Activated naive CD4-positive, alpha-beta T cell treated with anti-CD3 and anti-CD28 coated beads, Interleukin-2, amount 50 U/mL, for 16 hours (primary cell): Measurements from ENCODE around the gene EPN1.
A peak's percentile ranks its signal among the peaks of the same experiment; 100 is the strongest.
"Not testable (repeated sequence)": the region's sequence is repeated elsewhere in the genome, so short reads cannot be mapped to it uniquely, and the experiment has no call there.

ENCODE experiments used
- DNase-seq: peaks from one replicate; pipeline ENCODE4 v3.0.0-alpha.2; 2020

The EPN1 gene

DNA sequence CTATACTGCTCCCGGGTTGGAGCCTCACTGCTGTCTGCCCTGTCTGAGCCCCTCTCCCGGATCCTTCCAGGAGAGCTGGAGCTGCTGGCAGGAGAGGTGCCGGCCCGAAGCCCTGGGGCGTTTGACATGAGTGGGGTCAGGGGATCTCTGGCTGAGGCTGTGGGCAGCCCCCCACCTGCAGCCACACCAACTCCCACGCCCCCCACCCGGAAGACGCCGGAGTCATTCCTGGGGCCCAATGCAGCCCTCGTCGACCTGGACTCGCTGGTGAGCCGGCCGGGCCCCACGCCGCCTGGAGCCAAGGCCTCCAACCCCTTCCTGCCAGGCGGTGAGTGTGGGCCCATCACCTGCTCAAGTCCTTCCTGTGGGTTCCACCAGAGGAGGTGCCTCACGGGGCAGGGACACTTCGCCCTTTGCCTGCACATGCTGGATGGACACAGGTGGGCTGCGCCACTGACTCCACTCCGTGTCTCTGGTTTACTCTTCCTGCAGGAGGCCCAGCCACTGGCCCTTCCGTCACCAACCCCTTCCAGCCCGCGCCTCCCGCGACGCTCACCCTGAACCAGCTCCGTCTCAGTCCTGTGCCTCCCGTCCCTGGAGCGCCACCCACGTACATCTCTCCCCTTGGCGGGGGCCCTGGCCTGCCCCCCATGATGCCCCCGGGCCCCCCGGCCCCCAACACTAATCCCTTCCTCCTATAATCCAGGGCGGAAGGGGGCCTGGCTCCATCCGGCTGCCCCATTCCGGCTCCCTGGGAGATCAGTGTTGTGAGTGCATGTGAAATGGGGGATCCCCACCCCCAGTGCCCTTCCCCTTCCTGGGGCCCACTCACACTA, 19.8 kb downstream of the EPN1 start:
- no peak for DNase-seq

DNA sequence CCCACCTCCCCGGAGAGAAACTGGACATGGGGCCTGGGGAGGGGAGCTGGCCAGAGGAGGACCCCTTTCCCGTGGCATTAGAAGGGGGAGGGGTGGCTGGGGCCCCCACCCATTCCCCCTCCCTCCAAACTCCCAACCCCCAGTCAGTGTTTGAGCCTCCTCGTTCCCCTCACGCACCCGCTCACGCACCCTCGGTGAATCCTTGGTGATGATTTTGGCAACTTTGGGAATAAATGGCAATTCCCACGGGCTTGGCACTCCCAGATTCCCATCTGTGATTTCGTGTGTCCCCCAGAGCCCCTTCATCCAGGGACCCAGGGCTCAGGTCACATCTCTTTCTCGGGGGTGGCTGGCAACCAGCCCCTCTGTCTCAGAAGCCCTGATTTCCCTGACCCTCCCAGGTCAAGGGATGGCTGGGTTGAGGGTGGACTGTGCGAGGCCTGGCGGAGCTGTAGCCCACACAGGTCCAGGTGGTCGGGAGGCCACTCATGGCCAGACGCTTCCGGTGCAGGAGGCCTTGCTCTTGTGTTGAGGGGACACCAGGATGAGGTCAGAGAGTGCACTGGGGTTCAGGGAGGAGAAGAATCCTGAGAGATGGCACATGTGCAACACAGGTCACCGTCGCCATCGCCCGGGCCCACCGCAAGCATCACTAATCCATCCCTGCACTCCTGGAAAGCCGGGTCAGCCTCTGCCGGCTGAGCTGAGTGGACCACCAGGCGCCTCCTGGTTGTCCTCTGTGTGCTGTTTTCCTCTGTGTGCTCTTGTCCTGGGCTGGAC, 20.7 kb downstream of the EPN1 start:
- no peak for DNase-seq

DNA sequence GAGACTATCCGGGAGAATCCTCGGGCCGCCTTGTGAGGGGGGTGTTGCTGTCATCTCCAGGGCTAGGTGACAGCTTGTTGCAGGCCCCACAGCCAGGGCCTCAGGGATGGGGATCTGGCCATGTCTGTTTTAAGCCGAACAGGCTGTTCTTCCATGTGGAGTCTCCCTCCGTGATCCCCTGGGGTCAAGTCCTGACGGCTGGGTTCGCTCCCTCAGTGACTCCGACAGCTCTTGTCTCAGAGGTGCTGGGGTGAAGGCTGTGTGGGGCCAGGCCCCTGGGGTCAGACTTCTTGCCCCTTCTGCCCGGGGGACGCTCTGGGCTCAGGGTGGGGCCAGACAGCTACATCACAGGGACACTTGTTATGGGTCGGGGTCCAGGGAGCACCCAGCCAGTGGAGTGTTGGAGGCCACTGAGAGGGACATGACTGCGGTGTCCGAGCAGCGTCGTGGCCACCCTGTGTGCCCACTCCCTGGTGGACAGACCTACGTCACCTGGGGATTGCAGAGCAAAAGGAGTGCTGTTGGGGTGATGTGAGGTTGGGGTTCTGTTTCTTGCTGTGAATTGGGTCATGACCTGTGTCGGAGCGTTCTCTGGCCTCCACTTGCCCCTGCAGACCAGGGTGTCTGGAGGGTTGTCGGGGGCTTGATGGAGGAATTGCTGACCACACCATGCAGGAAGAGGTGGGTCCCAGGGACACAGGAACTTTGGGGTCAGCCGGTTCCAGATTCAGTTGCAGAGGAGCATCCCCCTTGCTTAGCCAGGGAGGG, 21.5 kb downstream of the EPN1 start:
- DNase-seq = no peak

DNA sequence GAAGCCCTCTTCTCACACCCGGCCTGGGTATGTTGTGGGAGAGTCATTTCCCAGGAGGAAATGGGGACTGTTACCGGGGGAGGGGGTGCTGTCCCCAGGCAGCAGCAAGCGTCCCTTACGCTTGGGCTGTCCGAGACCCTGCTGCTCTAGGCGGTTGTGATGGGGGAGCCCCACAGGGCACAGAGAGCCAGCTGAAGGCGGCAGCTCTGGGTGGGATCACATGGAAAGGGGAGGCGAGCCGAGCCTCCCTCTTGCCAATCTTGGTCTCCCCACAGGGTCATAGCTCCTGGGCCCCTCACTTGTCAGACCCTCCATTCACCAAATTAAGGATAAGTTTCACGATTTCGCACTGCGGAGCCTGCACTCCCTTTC, 22.0 kb downstream of the EPN1 start:
- no peak for DNase-seq

DNA sequence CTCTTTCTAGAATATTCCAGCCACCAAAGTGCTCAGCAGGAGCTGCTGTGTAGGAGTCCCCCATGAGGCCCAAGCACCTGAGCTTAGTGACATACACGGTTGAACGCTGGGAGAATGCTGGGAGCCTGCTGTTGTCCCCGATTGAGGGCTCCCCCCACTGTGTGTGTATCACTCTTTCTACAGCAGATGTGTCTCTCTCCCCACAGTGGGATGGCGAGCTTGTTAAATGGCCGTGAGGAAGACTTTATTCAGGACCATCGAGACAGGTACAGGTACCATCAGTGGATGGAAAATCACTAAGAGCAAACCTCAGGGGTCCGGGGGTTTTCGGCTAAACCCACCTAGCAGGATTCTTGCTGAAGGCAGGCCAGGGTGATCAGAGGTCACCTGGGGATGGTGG, 22.7 kb downstream of the EPN1 start:
- DNase-seq = no peak

DNA sequence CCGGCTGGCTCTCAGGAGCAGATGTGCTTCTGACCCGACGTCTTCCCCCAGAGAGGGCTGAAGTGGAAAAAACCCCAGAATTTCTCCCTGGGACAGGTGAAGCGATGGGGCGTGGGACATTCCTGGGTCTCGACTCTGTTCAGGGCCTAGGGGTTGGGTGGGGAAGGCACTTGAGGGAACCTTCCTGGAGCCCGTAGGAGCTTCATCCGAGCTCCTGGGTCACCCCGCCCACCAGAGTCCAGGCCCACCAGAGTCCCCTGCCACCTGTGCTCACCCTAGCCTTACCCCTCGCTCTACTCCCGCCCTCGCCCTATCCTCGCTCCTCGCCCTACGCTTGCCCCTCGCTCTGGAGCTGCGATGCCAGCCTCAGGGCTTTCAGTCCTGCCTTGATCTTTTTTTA, 23.2 kb downstream of the EPN1 start:
- no peak for DNase-seq

DNA sequence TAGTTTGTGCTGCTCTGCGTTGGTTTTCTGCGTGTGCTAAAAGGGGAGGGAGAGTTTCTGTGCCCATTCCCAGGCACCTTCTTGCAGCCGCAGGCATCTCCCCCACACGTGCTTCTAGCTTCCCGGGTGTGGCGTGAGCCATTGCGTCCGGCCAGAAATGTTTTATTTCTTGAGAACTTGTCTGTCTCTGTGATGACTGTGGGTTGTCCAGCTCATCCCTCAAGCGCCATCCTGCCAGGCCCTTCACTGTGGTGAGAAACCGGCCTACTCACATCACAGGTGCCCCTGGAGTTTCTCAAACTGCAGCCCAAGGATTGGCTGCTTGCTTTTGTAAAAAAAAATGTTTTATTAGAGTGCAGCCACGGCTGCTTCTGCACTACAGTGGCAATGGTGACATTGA, 24.2 kb downstream of the EPN1 start:
- DNase-seq = no peak

DNA sequence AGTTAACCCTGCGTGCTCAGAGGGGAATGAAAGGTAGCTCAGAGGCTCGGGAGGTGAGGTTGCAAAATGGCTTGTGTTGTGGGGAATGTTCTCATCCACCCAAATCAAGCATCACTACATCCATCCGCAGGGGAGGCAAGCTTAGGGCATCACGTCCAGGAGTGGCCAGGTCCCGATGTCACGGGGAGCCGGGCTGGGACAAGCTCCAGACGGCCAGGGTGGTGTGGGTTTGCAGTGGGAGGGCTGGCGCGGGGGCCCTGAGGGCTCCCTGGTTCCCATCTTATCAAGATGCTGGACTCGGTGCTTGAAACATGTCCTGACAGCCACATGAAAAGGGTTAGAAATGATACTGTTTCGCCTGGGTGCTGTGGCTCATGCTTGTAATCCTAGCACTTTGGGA, 25.8 kb downstream of the EPN1 start:
- no peak for DNase-seq

DNA sequence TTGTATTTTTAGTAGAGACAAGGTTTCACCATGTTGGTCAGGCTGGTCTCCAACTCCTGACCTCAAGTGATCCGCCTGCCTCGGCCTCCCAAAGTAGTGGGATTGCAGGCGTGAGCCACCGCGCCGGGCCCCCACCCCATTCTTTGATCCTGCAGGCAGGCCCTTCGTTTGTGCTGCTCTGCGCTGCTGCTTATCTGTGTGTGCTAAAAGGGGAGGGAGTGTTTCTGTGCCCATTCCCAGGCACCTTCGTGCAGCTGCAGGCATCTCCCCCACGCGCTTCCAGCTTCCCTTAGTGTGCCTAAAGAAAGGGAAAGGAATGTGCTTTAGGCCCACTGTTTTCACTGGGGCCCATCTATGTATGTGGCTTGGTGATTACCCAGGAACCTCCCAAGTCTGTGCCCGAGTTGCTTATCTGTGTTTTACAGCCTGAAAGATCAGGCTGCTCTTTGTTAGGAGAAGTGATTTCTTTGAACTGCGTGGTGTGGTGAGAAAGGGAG, 27.2 kb downstream of the EPN1 start:
- DNase-seq = no peak

DNA sequence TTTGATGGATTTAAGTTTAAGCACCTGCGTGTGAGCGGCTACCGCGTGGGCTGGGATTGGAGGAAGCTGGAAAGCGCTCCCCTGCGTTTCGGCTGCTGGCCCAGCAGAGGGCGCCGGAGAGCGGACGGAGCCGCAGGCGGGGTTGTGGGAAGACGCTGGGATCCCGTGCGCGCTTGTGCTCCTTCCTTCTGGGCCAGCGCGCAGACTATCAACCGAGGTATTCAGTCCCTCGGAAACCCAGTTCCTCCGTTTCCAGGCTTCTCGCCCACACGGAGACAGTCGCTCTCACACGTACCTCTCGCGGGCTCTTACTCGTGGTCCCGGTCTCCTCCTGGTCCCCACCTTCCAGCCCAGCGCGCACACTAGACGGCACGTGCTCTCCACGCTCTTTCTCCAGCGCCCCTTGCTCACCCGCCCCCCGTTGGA, 28.8 kb downstream of the EPN1 start:
- peak; percentile 45 for DNase-seq

DNA sequence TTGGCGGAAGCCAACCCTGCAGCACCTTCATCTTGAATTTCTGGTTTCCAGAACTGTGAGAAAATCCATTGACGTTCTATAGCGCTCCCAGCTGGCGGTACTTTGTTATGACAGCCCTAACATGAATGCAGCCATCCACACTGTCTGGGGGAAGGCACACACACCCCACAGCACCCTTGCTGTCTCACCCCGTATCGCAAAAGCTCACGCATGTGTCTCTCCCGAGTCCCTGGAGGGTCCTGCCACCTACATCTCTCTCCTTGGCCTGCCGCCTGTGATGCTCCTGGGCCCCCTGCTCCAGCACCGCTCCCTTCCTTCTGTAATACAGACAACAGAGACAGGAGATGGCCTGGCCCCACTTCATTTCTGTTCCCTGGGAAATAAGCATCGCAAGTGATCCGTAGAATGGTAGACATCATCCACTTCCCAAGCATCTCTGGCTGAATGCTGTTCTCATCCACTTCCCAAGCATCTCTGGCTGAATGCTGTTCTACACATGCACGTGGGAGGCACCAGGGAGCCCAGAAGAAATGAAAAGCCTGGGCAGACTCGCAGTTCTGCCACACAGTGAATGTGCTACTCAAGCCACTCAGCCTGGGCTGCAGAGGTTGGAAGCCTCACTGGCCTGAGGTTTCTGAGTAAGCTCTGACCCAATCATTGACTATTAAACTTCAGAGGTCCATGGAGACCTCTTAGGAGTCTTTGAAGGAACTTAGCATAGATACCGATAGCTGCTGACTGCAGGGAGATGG, 29.6 kb downstream of the EPN1 start:
- DNase-seq = no peak

DNA sequence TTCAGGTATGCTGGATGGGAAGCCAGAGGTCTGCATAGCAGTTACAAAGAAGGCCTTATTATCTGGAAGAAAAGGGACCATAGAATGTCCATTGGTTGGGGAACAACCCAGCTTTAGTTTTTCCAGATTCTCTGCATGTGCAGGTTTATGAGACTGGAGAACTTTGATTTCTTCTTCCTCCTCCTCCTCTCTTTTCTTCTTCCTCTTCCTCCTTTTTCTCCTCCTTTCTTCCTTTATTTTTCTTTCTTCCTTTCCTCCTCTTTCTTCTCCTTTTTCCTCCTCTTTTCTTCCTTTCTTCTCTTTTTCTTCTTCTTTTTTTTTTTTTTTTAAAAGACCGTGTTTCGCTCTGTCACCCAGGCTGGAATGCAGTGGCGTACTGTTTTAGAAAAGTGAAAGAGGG, 30.9 kb downstream of the EPN1 start:
- DNase-seq = no peak

DNA sequence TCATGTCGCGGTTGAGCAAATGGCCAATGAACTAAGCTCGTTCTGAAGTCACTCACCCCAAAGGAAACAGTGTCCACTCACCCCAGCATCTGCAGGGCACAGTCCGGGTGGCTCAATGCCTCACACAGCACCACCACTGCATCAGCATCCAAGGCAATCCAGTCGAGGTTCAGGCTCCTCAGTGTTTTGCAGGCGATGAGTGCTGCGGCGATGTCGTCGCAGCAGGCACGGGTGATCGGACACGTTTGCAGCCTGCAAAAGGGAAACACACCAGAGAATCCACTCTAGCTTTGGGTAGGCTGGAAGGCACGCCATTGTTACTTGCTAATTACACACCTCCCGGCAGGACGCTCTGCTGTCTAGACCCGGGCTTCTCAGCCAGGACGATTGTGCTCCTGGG, 36.7 kb downstream of the EPN1 start:
- DNase-seq = no peak

DNA sequence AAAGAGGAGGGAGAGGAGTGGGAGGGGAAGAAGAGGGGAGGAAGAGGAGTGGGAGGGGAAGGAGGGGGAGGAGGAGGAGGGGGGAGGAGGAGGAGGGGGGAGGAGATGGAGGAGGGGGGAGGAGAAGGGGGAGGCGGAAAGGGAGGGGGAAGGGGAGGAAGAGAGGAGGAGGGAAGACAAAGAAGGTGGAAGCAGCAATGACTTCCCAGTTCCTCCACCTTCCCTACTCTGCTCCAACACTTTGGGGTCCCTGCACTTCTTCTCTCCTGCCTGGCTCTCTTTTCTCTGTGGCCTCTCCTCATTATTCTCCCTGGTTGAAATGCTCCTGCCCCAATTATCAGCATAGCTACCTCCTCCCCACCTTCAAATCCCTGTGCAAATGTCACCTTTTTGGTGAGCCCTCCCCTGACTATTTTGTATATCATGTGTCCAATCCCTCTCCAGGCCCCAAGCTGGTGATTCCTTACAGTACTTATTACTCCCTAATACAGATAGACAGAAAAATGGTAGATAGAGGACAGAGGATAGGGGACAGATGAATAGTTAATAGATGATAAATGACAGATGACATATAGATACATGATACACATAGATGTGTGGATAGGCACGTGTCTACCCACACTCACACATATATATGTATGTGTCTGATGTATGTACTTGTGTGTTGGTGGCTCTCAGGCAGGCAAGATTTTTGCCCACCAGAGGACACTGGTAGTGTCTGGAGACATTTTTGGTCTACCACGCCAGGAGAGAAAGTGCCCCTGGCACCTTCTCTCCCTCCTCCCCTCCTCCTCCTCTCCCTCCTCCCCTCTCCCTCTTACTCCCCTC, 38.0 kb downstream of the EPN1 start:
- DNase-seq = no peak

DNA sequence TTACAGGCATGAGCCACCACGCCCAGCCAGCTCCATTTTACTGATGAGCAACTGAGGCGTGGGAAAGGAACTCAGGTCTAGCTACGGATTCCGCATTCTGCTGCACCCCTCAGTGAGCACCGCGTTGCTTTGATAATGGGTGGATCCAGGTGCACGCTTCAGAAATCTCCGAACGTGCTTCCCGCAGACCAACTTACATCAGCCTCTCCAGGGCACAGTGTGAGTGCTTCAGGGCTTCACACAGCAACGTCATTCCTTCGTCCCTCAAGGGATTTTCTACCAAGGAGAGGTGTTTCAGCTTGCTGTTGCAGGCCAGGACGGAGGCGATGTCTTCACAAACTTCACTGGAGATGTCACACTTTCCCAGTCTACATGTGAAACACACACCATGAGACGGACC, 41.5 kb downstream of the EPN1 start:
- DNase-seq = no peak

DNA sequence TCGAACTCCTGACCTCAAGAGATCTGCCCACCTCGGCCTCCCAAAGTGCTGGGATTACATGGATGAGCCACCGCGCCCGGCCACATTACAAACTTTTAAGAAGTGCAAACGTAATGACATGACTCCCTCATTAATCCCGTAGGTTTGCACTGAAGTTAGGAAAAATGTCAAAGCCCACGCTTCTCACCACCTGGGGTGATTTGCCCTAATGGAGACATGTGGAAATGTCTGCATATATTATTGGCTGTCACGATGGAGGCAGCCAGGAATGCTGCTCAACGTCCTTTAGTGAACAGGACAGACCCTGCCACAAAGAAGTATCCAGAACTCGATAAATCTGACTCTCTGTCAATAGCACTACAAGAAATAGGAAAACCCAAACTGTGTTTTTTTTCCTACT, 42.2 kb downstream of the EPN1 start:
- DNase-seq = no peak

DNA sequence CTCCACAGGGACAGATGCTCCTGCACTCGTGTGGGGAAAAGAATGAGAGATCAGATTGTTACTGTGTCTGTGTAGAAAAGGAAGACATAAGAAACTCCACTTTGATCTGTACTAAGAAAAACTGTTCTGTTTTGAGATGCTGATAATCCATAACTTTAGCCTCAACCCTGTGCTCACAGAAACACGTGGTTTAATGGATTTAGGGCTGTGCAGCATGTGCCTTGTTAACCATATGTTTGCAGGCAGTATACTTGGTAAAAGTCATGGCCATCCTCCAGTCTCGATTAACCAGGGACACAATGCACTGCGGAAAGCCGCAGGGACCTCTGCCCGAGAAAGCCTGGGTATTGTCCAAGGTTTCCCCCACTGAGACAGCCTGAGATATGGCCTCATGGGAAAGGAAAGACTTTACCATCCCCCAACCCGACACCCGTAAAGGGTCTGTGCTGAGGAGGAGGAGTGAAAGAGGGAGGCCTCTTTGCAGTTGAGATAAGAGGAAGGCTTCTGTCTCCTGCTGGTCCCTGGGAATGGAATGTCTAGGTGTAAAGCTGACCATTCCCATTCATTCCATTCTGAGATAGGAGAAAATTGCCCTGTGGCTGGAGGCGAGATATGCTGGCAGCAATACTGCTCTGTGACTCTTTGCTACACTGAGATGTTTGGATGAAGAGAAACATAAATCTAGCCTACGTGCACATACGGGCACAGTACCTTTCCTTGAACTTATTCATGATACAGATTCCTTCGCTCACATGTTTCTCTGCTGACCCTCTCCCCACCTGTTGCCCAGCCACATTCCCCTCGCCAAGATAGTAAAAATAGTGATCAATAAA, 43.1 kb downstream of the EPN1 start:
- not testable (repeated sequence) for DNase-seq

DNA sequence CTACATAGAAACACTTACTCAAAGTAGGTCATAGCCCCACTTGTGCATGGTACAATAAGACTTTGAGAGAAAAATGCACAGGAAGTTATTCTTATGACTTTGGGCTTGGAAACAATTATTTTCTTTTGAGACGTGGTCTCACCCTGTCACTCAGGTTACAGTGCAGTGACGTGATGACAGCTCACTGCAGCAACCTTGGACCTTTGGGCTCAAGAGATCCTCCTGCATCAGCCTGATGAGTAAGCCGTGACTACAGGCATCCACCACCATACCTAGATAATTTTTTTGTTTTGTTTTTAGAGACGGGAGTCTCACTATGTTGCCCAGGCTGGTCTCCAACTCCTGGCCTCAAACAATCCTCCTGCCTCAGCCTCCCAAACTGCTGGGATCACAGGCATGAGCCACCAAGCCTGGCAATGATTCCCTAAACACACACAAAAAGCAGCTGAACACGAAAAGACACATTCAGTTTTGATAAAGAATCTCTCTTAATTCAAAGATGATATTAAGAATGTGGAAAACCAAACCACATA, 45.3 kb downstream of the EPN1 start:
- DNase-seq = no peak

DNA sequence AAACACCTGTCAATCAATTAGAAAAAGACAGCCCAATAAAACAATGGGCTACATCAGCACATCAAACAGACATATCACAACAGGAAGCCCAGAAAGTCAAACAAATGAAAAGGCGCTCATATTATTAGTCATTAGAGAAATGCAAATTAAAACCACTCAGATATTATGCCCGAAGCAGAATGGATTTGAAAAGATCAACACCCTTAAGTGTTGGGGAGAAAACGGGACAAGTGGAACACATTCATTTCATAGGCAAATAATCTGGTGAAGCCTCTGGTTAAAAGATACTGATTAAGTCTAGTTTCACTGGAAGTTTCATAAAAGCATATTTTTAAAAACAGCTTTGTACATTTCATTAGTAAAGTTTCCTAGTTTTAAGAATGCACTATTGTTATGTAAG, 45.8 kb downstream of the EPN1 start:
- DNase-seq = no peak

DNA sequence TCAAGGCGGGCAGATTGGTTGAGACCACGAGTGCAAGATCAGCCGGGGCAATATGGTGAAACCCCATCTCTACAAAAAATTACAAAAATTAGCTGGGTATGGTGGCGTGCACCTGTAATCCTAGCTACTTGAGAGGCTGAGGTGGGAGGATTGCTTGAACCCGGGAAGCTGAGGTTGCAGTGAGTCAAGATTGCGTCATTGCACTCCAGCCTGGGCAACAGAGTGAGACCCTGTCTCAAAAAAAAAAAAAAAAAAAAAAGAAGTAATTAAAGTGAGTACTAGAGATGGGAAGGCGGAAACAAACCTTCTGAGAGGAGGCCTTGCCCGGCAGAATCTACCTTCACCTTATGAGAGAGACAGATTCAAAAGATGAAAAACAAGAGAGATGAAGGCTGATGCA, 48.5 kb downstream of the EPN1 start:
- DNase-seq = no peak

DNA sequence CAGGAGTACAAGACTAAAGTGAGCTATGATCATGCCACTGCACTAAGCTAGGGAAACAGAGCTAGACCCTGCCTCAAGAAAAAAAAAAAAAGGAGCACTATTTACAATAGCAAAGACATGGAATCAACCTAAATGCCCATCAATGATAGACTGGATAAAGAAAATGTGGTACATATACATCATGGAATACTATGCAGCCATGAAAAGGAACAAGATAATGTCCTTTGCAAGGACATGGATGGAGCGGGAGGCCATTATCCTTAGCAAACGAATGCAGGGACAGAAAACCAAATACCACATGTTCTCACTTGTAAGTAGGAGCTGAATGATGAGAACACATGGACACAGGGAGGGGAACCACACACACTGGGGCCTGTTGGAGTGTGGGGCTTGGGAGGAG, 55.4 kb downstream of the EPN1 start:
- DNase-seq = not testable (repeated sequence)
